Neural cell (in vitro differentiated cells): ENCODE results near the gene PDIA6. TPM values are rescaled to one million over a fixed set of nuclear protein-coding genes. Genes with fewer than 3 reads are reported as not detected.

Source experiments
- H2AFZ ChIP-seq: fragments of 200-600, 300-800 bp; sonication (generic), shearing (Covaris generic); 2 replicates; pipeline ENCODE4 v1.6.0; 2014; ENCODE audit warnings: low read depth, mild to moderate bottlenecking, antibody characterized with exemption, low read length, moderate library complexity
- H3F3A ChIP-seq: fragments of 200-600 bp; shearing (Covaris generic); 2 replicates; pipeline ENCODE4 v1.6.1; 2016; ENCODE audit warnings: mild to moderate bottlenecking, moderate library complexity, mixed read lengths, antibody characterized with exemption, low read length; ENCODE audit not compliant: insufficient read depth, poor library complexity, severe bottlenecking
- H3K27ac ChIP-seq: fragments of 200-600, 300-800 bp; sonication (generic), shearing (Covaris generic); 2 replicates; pipeline ENCODE4 v1.5.1; 2014; ENCODE audit warnings: mild to moderate bottlenecking, low read length, moderate library complexity
- H3K27me3 ChIP-seq: fragments of 300-800, 200-600 bp; sonication (generic), shearing (Covaris generic); 2 replicates; pipeline ENCODE4 v1.6.0; 2014; ENCODE audit warnings: mild to moderate bottlenecking, low read depth, low read length, moderate library complexity; ENCODE audit not compliant: insufficient read depth
- H3K36me3 ChIP-seq: fragments of 300-800, 200-600 bp; sonication (generic), shearing (Covaris generic); 2 replicates; pipeline ENCODE4 v1.5.1; 2014; ENCODE audit warnings: mild to moderate bottlenecking, antibody characterized with exemption, low read length, moderate library complexity; ENCODE audit not compliant: insufficient read depth
- H3K4me2 ChIP-seq: fragments of 300-800, 200-600 bp; sonication (generic), shearing (Covaris generic); 2 replicates; pipeline ENCODE4 v1.6.0; 2014; ENCODE audit warnings: mild to moderate bottlenecking, low read length
- H3K4me3 ChIP-seq: fragments of 300-800, 200-600 bp; sonication (generic), shearing (Covaris generic); 2 replicates; pipeline ENCODE4 v1.5.1; 2014; ENCODE audit warnings: mild to moderate bottlenecking, low read length, moderate library complexity
- H3K79me2 ChIP-seq: fragments of 200-600 bp; shearing (Covaris generic); replicated peaks from 2 replicates; pipeline ENCODE4 v1.6.0; 2014; ENCODE audit warnings: mild to moderate bottlenecking, low read length, moderate library complexity; ENCODE audit not compliant: insufficient read depth
- H3K9ac ChIP-seq: fragments of 300-800, 200-600 bp; sonication (generic), shearing (Covaris generic); 2 replicates; pipeline ENCODE4 v1.6.1; 2016; ENCODE audit warnings: mild to moderate bottlenecking, low read length, mixed read lengths
- H3K9me2 ChIP-seq: fragments of 200-600 bp; shearing (Covaris generic); 2 replicates; pipeline ENCODE4 v1.6.1; 2016; ENCODE audit warnings: mild to moderate bottlenecking, low read length, mixed read lengths; ENCODE audit not compliant: insufficient read depth
- H3K9me3 ChIP-seq: fragments of 200-600, 300-800 bp; sonication (generic), shearing (Covaris generic); 2 replicates; pipeline ENCODE4 v1.6.1; 2016; ENCODE audit warnings: mild to moderate bottlenecking, mixed run types, low read length, moderate library complexity, mixed read lengths
- H4K20me1 ChIP-seq: fragments of 200-600 bp; shearing (Covaris generic); 2 replicates; pipeline ENCODE4 v1.6.1; 2016; ENCODE audit warnings: mild to moderate bottlenecking, mixed run types; ENCODE audit not compliant: insufficient read depth
- EP300 ChIP-seq: fragments of 450-650 bp; conservative IDR thresholded peaks from 2 replicates; pipeline ENCODE4 v1.6.1; 2014; ENCODE audit warnings: antibody characterized with exemption, mild to moderate bottlenecking, moderate library complexity; ENCODE audit not compliant: poor library complexity, severe bottlenecking
- EZH2 ChIP-seq: fragments of 200-600, 300-800 bp; shearing (Covaris generic), sonication (generic); IDR thresholded peaks from 2 replicates; pipeline ENCODE4 v1.6.1; 2014; ENCODE audit warnings: antibody characterized with exemption, low read length, borderline replicate concordance, mild to moderate bottlenecking; ENCODE audit not compliant: insufficient read depth, poor library complexity, severe bottlenecking
- MXI1 ChIP-seq: fragments of 450-650 bp; conservative IDR thresholded peaks from 2 replicates; pipeline ENCODE4 v1.6.1; 2014; ENCODE audit warnings: antibody characterized with exemption, mild to moderate bottlenecking; ENCODE audit not compliant: poor library complexity, severe bottlenecking
- POLR2AphosphoS5 ChIP-seq: IDR thresholded peaks from 2 replicates; pipeline ENCODE4 v1.6.1; 2012
- RAD21 ChIP-seq: fragments of 450-650 bp; conservative IDR thresholded peaks from 2 replicates; pipeline ENCODE4 v1.6.1; 2014; ENCODE audit warnings: antibody characterized with exemption, mild to moderate bottlenecking, moderate library complexity
- REST ChIP-seq: IDR thresholded peaks from 2 replicates; pipeline ENCODE4 v1.6.1; 2012; ENCODE audit warnings: borderline replicate concordance
- SMC3 ChIP-seq: fragments of 450-650 bp; conservative IDR thresholded peaks from 2 replicates; pipeline ENCODE4 v1.6.1; 2014; ENCODE audit warnings: antibody characterized with exemption, mild to moderate bottlenecking, moderate library complexity; ENCODE audit not compliant: poor library complexity
- TAF1 ChIP-seq: IDR thresholded peaks from 2 replicates; pipeline ENCODE4 v1.6.1; 2012; ENCODE audit warnings: low read depth
- polyA plus RNA-seq: library from polyadenylated mRNA; depleted of rRNA; stranded (reverse); fragments of >200 nt; gene quantifications from 2 replicates; pipeline ENCODE4 v1.2.3, GENCODE V29; 2014
- TF ChIP-seq, protein P1 (sequence below): fragments of 450-650 bp; IDR thresholded peaks from 2 replicates; pipeline ENCODE4 v1.5.1; 2014; ENCODE audit warnings: antibody characterized with exemption, mild to moderate bottlenecking, moderate library complexity; ENCODE audit not compliant: poor library complexity, severe bottlenecking

Gene PDIA6
- polyA plus RNA-seq, 1 donor from 2014 or later: 124 TPM

DNA sequence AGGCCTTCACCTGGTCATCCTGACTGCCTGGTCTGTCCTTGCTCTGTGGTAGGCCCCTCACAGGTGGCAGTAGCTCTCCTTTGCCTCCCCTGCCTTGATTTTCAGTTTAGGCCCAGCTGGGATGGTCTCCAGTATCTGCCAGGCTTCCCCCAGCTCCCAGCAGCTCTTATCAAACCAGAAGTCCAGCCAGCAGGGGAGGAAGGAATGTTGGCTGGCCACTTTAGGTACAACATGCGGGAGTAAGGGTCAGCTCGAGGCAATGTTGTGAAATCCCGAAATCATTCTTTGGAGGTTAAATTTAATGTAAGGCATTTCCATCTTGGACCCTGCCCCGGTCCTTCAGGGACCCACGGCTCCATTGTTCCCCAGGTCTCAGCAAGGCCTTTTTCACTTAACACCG, 74.4 kb downstream of the PDIA6 start:
- no peak overlapping the region for H3K27ac ChIP-seq
- no peaks in the 10 kb centered on the region for H3K79me2 ChIP-seq
- no peaks in the 10 kb centered on the region for H3F3A ChIP-seq
- no peak overlapping the region for H3K4me2 ChIP-seq
- no peak overlapping the region for H3K4me3 ChIP-seq
- H3K9me2 ChIP-seq: no peaks in the 10 kb centered on the region
- no peaks in the 10 kb centered on the region for H4K20me1 ChIP-seq
- no peaks in the 10 kb centered on the region for H3K9me3 ChIP-seq
- no peak overlapping the region for H2AFZ ChIP-seq
- H3K27me3 ChIP-seq: no peaks in the 10 kb centered on the region
- no peak overlapping the region for H3K9ac ChIP-seq
- no peaks in the 10 kb centered on the region for H3K36me3 ChIP-seq
- TF ChIP-seq EP300 (no peak), RAD21 (no peak), REST (no peak), MXI1 (no peak), EZH2 (no peak), TAF1 (no peak), SMC3 (no peak), POLR2AphosphoS5 (no peak)
- TF ChIP-seq, protein P1, sequence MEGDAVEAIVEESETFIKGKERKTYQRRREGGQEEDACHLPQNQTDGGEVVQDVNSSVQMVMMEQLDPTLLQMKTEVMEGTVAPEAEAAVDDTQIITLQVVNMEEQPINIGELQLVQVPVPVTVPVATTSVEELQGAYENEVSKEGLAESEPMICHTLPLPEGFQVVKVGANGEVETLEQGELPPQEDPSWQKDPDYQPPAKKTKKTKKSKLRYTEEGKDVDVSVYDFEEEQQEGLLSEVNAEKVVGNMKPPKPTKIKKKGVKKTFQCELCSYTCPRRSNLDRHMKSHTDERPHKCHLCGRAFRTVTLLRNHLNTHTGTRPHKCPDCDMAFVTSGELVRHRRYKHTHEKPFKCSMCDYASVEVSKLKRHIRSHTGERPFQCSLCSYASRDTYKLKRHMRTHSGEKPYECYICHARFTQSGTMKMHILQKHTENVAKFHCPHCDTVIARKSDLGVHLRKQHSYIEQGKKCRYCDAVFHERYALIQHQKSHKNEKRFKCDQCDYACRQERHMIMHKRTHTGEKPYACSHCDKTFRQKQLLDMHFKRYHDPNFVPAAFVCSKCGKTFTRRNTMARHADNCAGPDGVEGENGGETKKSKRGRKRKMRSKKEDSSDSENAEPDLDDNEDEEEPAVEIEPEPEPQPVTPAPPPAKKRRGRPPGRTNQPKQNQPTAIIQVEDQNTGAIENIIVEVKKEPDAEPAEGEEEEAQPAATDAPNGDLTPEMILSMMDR: no peak

DNA sequence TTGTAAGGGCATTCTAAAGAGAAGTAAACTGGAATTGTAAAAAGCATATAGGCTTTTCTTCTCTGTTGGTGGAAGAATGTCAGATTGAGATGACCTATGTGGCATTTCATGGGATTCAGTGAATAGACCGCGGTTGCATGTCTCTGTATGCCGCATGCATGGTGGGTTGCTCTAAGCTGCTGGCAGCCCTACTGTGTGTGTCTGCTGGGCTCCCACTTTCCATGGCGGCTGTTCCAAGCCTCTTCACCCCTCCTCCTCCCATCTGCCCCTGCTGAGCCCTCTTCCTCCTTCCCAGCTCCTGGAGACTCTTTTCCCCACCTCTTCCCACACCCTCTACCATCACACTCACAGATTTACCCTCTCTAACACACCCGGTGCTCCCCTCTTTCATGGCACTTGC, 78.6 kb downstream of the PDIA6 start:
- no peak overlapping the region for H3K4me2 ChIP-seq
- H3K27ac ChIP-seq: no peak overlapping the region
- no peak overlapping the region for H2AFZ ChIP-seq
- no peaks in the 10 kb centered on the region for H4K20me1 ChIP-seq
- no peak for TF ChIP-seq MXI1
- no peak for TF ChIP-seq TAF1
- no peak for TF ChIP-seq EZH2
- no peak for TF ChIP-seq REST
- TF ChIP-seq RAD21: no peak
- TF ChIP-seq, protein P1: no peak
- no peak for TF ChIP-seq POLR2AphosphoS5
- no peak for TF ChIP-seq EP300
- no peak for TF ChIP-seq SMC3
- no peak overlapping the region for H3K4me3 ChIP-seq
- no peaks in the 10 kb centered on the region for H3K79me2 ChIP-seq
- no peaks in the 10 kb centered on the region for H3K9me2 ChIP-seq
- H3K27me3 ChIP-seq: no peaks in the 10 kb centered on the region
- H3F3A ChIP-seq: no peaks in the 10 kb centered on the region
- no peaks in the 10 kb centered on the region for H3K36me3 ChIP-seq
- H3K9me3 ChIP-seq: no peaks in the 10 kb centered on the region
- no peak overlapping the region for H3K9ac ChIP-seq
